ENCODE measurements around the gene RALGPS2. TPM values are rescaled to one million over a fixed set of nuclear protein-coding genes. Genes with fewer than 3 reads are reported as not detected.
"Not testable (repeated sequence)": the region's sequence is repeated elsewhere in the genome, so short reads cannot be mapped to it uniquely, and the experiment has no call there.

RALGPS2 gene
- total RNA-seq, 1 experiment from 2014 or later: 13.3 TPM

DNA sequence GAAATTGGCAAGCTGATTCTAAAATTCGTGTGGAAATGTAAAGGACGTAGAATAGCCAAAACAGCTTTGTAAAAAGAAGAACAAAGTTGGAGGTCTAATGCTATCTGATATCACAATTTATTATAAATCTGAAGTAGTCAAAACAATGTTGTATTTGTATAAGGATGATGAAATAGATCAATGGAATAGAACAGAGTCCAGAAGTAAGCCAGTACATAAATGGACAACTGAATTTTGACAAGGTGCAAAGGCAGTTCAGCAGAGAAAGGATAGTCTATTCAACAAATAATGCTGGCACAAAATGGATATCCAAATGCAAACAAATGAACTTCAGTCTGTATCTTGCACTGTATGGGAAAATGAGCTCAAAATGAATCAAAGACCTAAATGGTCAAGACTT is 20.2 kb downstream of the RALGPS2 start:
- intact Hi-C loops (cut with micrococcal nuclease): no loop called here
- H3K36me3 Mint-ChIP-seq (ENCODE audit: insufficient read depth, unreplicated experiment): peaks cover 10% of the 10 kb centered on the region
- DNase-seq (ENCODE audit: unreplicated experiment): no peak
- H3K4me3 Mint-ChIP-seq (ENCODE audit: unreplicated experiment): no peak overlapping the region
- H3K9me3 Mint-ChIP-seq (ENCODE audit: unreplicated experiment): no peaks in the 10 kb centered on the region
- ChIA-PET POLR2A (no interaction called here), CTCF (interaction anchor here (0.7 to 1.9 kb wide), 5 partner anchors 8 to 214 kb away, joined by 3 to 12 read pairs (median 4); no protein-coding TSS in a partner anchor)
- H3K27me3 Mint-ChIP-seq (ENCODE audit: insufficient read depth, unreplicated experiment): no peaks in the 10 kb centered on the region
- H3K27ac Mint-ChIP-seq (ENCODE audit: low read depth, unreplicated experiment): no peak overlapping the region
- TF ChIP-seq, protein P1, sequence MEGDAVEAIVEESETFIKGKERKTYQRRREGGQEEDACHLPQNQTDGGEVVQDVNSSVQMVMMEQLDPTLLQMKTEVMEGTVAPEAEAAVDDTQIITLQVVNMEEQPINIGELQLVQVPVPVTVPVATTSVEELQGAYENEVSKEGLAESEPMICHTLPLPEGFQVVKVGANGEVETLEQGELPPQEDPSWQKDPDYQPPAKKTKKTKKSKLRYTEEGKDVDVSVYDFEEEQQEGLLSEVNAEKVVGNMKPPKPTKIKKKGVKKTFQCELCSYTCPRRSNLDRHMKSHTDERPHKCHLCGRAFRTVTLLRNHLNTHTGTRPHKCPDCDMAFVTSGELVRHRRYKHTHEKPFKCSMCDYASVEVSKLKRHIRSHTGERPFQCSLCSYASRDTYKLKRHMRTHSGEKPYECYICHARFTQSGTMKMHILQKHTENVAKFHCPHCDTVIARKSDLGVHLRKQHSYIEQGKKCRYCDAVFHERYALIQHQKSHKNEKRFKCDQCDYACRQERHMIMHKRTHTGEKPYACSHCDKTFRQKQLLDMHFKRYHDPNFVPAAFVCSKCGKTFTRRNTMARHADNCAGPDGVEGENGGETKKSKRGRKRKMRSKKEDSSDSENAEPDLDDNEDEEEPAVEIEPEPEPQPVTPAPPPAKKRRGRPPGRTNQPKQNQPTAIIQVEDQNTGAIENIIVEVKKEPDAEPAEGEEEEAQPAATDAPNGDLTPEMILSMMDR (IDR thresholded peaks at IDR 0.05; ENCODE audit: unreplicated experiment): no peak
- peaks cover 7% of the 10 kb centered on the region for H3K4me1 Mint-ChIP-seq (ENCODE audit: insufficient read depth, unreplicated experiment)
- no TSS peak for BruUV-seq (replicated peaks)

GRCh38 chr1:178746345-178746744 is 21.3 kb downstream of the RALGPS2 start:
- CTCF ChIA-PET: interaction anchor here (0.8 to 11.6 kb wide), 2 partner anchors 10 to 205 kb away, joined by 3 to 390 read pairs; no protein-coding TSS in a partner anchor
- no TSS peak for BruUV-seq (replicated peaks)

GRCh38 chr1:178747361-178747760 is 22.3 kb downstream of the RALGPS2 start:
- H3K36me3 Mint-ChIP-seq (ENCODE audit: insufficient read depth, unreplicated experiment); H3K27me3 Mint-ChIP-seq (ENCODE audit: insufficient read depth, unreplicated experiment); POLR2A ChIA-PET; BruUV-seq (replicated peaks); DNase-seq (ENCODE audit: unreplicated experiment); H3K4me1 Mint-ChIP-seq (ENCODE audit: insufficient read depth, unreplicated experiment); intact Hi-C loops (cut with micrococcal nuclease); H3K4me3 Mint-ChIP-seq (ENCODE audit: unreplicated experiment); H3K9me3 Mint-ChIP-seq (ENCODE audit: unreplicated experiment); H3K27ac Mint-ChIP-seq (ENCODE audit: low read depth, unreplicated experiment): not testable (repeated sequence)
- CTCF ChIA-PET: interaction anchor here (0.6 to 11.6 kb wide), 4 partner anchors 206 to 624 kb away, joined by 3 to 390 read pairs (median 45); no protein-coding TSS in a partner anchor

More at GRCh38 chr1:178746345-178746744, 21.3 kb downstream of the RALGPS2 start:
- TF ChIP-seq, protein P1 (IDR thresholded peaks at IDR 0.05; ENCODE audit: unreplicated experiment): no peak
- H3K4me3 Mint-ChIP-seq (ENCODE audit: unreplicated experiment): no peak overlapping the region
- no peak for DNase-seq (ENCODE audit: unreplicated experiment)
- no peaks in the 10 kb centered on the region for H3K27me3 Mint-ChIP-seq (ENCODE audit: insufficient read depth, unreplicated experiment)
- H3K27ac Mint-ChIP-seq (ENCODE audit: low read depth, unreplicated experiment): no peak overlapping the region
- H3K36me3 Mint-ChIP-seq (ENCODE audit: insufficient read depth, unreplicated experiment): peaks cover 10% of the 10 kb centered on the region
- POLR2A ChIA-PET: no interaction called here
- H3K9me3 Mint-ChIP-seq (ENCODE audit: unreplicated experiment): no peaks in the 10 kb centered on the region
- peaks cover 7% of the 10 kb centered on the region for H3K4me1 Mint-ChIP-seq (ENCODE audit: insufficient read depth, unreplicated experiment)
- intact Hi-C loops (cut with micrococcal nuclease): no loop called here

DNA sequence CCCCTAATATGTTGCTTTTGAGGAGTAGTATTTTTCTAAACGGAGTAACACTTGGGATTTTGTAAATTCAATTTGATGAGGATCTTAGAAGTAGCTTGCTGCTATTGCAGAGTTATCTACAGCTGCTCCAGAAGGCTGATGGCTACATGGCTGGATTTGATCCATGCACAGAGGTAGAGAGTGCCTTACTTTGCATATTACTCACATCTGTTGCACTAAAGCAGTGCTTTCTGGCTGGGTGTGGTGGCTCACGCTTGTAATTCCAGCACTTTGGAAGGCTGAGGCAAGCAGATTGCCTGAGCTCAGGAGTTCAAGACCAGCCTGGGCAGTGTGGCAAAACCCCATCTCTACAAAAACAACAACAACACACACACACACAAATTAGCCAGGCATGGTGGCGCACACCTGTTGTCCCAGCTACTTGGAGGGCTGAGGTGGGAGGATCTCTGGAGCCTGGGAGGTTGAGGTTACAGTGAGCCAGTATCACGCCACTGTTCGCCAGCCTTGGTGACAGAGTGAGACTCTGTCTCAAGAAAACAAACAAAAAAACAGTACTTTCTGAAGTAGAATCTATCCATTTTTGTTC is 24.6 kb downstream of the RALGPS2 start:
- CTCF ChIA-PET: interaction anchor here (0.5 to 11.6 kb wide), 17 partner anchors 15 to 1713 kb away, joined by 3 to 390 read pairs (median 4); partner anchors contain the start of gene RALGPS2
- TF ChIP-seq, protein P1 (IDR thresholded peaks at IDR 0.05; ENCODE audit: unreplicated experiment): no peak
- no peaks in the 10 kb centered on the region for H3K9me3 Mint-ChIP-seq (ENCODE audit: unreplicated experiment)
- DNase-seq (ENCODE audit: unreplicated experiment): no peak
- no peak overlapping the region for H3K4me3 Mint-ChIP-seq (ENCODE audit: unreplicated experiment)
- no TSS peak for BruUV-seq (replicated peaks)
- H3K4me1 Mint-ChIP-seq (ENCODE audit: insufficient read depth, unreplicated experiment): peaks cover 7% of the 10 kb centered on the region
- H3K36me3 Mint-ChIP-seq (ENCODE audit: insufficient read depth, unreplicated experiment): no peaks in the 10 kb centered on the region
- no peaks in the 10 kb centered on the region for H3K27me3 Mint-ChIP-seq (ENCODE audit: insufficient read depth, unreplicated experiment)
- intact Hi-C loops (cut with micrococcal nuclease): loop anchor here (5.0 kb wide), 1 partner anchor 437 kb away; no protein-coding TSS in a partner anchor
- no peak overlapping the region for H3K27ac Mint-ChIP-seq (ENCODE audit: low read depth, unreplicated experiment)
- POLR2A ChIA-PET: interaction anchor here (1.0 to 3.3 kb wide), 3 partner anchors 11 to 212 kb away, joined by 3 to 17 read pairs (median 6); no protein-coding TSS in a partner anchor

All from MCF 10A (cell line).